M059J (cell line): Measurements from ENCODE around the gene RFPL3. TPM values are rescaled to one million over a fixed set of nuclear protein-coding genes. Genes with fewer than 3 reads are reported as not detected.
"Not testable (repeated sequence)": the region's sequence is repeated elsewhere in the genome, so short reads cannot be mapped to it uniquely, and the experiment has no call there.

Source experiments
- DNase-seq: peaks from one replicate; pipeline ENCODE4 v3.0.0-alpha.2; 2012; ENCODE audit warnings: low read depth
- total RNA-seq: library from RNA; depleted of rRNA; stranded (reverse); fragments of >200 nt; shearing (Covaris generic); gene quantifications from 2 replicates; pipeline ENCODE4 v1.2.3, GENCODE V29; 2014

The RFPL3 gene
- total RNA-seq, 1 experiment from 2014 or later: not detected

DNA sequence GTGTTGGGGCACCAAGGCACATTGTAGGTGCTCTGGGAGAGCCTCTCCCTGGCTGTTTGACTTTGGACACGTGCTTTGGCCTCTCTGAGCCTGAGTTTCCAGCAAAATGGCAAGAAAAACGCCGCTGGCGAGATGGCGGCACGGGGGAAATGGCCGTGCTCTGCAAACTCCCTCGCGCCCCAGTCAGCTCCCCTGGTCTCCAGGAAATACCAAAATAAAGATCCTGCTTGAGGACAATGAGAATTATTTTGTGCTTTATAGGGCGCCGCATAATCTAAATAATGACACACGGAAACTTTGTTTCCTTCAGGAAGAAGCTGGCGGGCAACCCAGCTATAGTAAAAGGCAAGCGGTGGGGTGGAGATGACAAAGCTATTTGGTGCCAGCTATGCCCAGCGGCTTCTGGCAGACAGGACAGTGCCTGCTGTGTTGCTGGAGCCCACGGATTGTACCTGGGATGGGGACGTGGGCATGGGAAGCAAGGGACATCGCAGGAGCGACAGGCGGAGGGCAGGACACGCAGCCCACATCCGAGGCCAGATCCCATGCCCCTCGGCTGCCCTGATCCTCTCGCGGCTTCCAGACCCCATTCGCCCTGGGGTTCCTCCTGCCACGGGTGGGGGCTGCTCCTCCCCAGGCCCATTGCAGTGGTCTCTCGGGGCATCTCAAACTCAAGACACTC lies 26.3 kb upstream of the RFPL3 start:
- no peak for DNase-seq

DNA sequence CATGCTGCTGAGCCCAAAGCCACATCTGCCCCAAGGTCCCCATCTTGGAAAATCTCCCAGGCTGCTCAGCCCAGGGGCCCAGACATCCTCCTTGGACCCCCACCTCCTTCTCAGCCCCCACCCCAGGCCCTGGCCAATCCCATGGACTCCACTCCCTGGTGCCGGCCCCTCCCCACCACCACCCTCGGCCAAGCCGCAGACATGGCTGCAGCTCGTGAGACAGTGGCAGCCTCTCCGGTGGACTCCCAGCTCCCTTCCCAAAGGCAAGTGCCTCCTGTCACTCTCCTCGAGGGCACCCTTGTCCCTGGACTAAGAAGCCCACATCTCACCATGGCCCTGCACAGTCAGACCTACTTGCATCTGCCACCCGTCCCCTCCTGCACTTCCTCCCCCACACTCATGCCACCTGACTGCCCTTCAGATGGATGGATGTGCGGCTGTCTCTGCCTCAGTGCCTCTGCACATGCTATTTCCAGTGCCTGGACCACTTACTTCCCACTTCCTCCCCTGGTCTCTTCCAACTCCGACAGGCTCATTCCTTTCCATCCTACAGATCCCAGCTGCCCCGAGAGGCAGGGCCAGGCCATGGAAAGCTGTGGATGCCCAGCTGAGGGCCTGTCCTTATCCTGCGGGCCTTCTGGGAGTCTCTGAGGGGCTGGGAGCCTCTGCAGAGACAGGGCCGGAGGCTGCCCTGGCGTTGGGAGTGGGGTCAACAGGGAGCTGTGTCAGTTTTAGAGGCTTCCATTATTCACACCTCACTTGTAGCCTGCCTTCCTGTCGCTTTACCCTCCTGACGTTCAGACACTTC lies 25.5 kb upstream of the RFPL3 start:
- no peak for DNase-seq

DNA sequence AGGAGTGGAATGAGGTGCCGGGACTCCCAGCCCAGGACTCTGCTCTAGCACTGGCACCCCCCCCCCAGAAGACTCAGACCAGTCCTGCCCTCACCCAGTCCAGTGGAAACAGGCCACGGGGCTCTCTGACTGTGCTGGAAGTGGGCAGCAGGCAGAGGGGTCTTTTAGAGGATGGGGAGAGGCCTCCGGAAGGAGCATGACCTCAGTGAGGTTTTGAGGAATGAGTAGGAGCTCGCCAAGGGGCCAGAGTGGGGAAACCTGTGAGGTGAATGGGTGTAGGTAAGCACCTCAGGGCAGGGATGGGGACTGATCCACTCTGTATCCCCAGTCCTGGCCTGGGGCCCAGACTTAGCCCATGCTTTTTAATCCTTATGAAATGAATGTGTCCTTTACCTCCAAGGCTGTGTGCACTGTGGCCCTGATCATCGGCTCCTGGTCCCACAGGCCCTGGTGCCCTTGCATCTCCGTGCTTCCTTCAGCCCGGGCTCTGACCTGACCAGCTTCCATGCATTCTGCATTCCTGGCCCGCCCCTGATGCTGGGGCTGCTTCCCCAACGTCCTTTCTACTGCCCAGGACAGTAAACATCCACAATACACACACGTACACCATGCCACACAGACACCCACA lies 24.4 kb upstream of the RFPL3 start:
- no peak for DNase-seq

DNA sequence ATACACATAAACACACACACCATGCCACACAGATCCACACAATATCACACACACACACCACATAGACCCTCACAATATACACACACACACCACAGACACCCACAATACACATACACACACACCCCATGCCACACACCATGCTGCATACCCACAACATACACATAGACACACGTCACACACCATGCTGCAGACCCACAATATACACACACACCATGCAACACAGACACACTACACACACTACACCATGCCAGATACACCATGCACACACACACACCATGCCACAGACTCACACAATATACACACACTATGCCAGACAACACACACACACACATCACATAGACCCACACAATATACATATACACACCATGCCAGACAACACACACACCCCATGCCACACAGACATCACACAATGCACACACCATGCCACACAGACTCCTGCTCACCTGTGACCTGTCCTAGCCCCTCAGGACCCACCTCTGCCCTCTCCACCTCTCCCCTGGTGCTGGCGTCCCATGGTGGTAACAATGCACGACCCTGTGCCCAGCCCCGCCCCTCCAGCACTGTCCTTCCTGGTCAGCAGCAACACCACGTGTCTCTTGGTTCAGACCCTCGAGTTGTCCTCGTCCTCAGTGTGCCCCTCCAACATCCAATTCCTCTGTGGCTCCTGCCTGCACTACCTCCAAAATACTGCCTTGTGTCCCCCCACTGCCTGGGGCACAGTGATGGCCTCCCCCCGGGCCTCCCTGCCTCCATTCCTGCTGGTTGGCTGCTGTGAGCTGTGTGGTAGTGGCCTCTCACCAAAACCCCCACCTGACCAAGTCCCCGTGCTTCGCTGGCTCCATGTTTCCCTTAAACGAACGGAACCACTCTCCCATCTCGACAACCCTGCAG lies 23.7 kb upstream of the RFPL3 start:
- no peak for DNase-seq

DNA sequence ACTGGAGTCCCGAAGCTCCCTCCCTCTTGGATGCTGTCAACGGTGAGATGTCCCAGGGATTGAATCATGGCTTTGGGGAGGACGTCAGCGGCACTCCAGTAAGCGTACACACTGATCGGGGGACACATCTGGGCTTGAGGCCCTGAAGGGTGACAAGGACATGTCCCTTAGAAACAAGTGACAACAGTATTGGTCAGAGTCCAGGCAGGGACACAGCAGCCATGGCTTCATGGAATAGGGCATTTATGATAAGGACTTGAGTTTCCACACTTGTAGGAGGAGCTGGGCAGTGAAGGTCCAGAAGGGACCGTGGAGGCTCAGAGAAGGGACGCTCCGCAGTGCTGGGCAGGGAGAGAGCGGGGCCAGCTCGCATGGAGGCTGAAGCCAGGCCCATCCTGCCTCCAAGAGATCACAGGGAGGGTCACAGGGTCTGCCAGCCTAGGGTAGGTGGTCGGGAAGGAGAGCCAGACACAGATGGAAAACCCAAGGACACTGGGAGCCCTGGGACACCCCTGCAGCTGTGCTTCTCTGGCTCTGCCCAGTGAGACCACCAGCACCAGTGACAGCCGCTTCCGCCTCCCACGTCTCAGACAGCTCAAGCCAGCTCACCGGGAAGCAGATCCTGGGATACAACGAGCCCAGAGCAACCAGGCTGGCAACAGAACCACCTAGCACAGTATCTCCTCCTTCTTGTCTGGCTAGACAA lies 22.9 kb upstream of the RFPL3 start:
- no peak for DNase-seq

DNA sequence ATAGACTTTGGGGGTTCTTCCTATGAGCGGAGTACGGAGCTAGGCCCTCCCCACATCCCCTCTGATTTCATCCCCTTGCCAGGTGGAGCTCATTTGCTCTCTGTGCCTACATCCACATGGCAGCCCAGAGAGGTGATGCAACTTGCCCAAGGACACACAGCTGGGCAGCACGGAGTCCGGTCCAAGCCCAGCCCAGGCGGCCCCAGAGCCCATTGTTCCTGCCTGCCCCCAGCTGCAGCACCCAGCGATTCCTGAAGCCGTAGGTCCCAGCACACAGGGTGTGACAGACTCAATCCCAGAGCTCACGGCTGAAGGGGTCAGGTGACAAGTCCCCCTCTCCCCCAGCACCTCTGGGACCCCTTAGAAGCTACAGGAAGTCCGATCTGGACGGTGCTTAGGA lies 22.2 kb upstream of the RFPL3 start:
- DNase-seq: no peak

DNA sequence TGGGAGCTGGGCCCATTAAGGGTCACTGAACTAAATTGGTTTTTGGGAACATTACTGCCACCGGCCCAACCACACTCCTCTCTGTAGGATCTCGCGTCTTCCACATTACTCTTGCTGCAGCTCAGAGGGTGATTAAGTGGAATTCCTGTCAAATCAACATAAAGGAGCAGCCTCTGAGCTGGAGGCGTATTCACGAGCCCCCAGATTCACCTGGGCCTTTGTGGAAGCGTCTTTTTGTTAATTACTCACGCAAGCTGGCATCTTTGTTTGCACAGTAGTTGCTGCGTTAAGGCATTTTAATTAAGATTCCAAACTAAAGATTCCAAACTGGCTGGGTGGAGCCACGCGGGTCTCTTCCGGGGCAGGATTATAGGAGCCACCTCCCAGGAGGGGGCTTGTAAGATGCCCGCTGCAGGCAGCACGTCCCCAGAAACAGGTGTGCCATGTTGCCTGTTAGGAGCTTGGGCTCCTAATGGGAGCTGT lies 21.5 kb upstream of the RFPL3 start:
- DNase-seq: no peak

DNA sequence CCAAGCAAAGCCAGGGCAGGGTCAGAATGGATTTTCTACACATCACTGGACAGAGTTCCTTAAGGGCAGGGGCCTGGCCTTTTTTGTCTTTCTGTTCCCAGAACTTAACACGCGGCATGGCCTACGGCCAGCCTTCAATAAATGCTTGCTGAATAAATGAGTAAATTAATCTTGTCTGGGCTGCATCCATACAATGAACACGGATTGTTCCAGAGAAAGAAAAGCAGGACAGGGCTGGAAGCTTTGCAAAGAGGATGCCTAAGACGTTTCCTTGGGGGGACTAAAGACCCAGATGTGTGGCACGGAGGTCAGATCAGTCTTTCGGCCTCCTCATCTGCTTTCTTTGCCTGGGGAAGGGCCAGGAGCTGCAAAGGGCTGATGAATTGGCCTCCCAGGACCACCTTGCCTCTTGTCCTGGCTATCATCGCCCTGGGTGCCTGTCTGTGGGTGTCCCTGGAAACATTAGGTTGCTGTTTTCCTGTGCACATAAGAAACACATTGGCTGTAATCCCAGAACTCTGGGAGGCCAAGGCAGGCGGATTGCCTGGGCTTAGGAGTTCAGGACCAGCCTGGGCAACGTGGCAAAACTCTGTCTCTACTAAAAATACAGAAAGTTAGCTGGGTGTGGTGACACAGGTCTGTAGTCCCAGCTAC lies 20.8 kb upstream of the RFPL3 start:
- DNase-seq: no peak

DNA sequence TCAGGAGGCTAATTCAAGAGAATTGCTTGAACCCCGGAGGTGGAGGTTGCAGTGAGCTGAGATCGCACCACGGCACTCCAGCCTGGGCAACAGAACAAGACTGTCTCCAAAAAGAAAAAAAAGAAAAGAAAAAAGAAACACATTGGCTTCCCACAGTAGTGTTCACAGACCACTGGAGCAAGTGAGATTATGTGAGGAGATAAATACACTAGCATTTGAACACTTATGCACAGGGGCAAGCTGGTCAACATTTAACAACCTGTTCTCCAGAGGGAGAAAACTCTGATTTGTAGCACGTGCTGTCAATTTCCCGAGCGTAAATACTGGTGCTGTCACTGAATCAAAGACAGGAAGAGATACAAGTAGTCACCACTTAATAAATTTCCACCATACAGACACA lies 20.2 kb upstream of the RFPL3 start:
- not testable (repeated sequence) for DNase-seq

DNA sequence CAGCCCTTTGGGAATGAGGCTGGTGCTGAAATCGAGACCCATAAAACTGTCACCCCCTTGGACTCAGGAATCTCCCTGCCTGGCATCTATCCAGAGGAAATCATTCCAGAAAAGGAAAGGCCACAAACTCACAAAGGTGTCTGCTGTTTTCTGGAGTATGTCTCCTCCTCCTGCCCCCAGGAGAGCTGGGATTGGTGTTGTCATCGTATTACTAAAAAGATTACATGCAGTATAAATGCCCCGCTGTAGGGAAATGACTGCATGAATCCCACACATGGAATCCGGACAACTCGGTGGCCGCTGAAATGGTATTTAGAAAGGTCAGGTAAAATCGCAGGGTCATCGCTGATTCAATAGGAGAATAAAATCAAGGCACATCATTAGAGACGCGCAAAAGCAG lies 18.9 kb upstream of the RFPL3 start:
- DNase-seq: no peak

DNA sequence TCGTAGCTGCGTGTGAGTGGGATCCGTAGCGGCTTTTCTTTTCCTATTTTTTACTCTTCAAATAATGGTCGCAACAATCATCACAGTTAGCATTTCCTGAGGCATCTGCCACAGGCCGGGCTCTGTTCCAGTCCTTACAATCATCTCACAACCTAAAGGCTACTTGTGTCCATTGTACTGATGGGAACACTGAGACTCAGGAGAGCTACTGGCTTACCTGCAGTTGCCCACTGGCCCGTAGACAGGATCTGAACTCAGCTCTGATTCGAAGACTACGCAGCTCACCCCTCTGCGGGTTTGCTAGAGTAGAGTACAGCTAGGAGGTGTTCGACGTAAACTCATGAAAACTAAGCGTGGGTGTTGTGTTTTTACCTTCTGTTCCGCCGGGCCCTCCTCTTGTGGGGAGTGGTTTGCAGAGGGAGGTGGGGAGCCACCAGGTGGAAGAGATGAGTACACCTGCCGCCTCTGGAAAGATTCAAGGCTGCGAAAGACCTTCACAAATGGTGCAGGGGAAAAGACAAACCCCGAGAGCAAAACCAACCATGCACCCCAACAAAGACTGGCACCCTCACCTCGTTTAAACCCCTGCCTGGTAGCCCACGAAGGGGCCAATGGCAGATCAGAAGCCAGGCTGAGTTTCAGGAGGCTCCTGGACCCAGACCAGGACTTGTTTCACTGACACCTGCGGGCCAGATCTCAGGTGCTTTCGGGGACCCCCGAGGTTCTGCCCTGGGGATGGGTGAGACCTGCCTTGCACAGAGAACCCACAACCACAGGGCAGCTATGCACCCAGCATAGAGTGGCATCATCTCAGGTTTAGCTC lies 18.3 kb upstream of the RFPL3 start:
- DNase-seq: no peak

DNA sequence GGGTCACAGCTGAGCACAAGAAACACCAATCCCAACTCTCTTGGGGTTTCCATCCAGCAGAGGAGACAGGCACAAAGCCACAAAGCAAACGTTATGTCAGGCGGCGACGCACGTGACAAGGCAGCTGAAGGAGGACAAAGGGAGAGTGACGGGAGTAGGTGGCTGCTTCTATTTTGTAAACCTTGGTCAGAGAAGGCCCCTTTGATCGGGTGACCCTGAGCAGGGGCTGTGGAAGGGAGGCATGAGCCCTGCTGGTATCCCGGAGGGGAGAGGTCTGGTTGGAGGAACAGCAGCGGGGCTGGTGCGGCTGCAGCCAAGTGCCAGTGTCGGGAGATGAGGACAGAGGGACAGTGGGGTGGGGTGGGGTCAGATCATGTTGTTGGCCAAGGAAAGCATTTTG lies 17.3 kb upstream of the RFPL3 start:
- DNase-seq: no peak

DNA sequence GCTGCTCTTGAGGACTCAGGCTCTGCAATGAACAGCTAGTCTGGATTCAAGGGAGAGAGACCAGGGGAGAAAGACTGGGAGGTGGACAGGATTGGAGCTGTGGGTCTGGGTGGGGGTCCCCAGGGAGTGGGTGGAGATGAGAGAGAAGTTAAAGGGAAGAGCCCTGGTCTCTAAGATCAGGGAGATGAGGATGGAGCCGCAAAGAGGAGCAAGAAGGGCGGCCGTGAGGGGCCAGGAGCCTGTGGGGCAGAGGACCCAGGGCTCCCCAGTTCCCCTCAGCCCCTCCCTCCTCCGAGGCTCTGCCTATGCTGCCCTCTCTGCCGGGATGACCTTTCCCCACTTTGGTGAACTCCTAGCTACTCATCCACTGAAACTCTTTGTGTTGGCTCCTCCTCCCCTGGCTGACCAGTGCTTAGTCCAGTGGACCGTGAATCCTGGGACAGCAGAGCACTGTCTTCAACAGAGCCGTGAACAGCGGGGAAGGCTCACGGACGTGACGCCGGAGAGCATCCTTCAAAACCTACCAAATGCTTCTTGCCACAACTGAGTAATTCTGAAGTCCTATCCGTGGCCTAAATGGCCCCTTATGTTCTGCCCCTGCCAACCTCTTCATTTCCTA lies 16.4 kb upstream of the RFPL3 start:
- DNase-seq: peak; percentile 22

DNA sequence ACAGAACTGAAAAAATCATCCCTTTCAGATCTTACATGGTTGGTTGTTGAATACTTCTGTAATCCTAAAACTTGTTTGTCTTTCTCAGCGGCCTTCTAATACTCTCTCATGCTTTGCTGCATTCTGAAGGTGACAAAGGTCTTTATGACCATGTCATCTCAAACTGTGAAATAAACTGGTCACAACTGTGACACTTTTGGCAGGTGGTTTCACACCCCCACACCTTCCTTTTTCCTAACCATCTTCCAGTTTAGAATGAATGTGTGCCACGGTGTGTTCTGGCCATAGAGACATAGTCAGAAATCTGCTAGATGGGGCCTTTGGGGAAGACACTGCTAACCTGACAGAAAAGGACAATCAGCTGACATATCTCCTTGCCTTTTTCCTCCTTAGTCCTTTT lies 14.7 kb upstream of the RFPL3 start:
- DNase-seq: no peak

DNA sequence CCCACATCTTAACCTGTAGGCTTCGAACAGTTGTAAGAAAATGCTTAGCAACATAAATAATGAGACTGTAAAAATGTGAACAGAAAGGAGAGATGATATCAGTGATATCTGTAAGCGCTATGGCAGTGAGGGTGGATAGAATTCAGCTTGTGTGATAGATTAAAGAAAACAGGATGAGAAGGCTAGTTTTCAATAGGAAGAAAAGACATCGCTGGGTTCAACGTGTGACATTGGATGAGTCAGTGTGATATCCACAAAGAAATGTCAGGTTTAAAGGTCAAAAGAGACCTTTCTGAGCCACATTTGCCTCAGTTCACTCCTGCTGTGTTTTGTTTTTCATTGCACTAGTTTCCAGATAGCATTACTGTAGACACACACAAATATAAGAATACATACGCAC lies 13.7 kb upstream of the RFPL3 start:
- DNase-seq: no peak

DNA sequence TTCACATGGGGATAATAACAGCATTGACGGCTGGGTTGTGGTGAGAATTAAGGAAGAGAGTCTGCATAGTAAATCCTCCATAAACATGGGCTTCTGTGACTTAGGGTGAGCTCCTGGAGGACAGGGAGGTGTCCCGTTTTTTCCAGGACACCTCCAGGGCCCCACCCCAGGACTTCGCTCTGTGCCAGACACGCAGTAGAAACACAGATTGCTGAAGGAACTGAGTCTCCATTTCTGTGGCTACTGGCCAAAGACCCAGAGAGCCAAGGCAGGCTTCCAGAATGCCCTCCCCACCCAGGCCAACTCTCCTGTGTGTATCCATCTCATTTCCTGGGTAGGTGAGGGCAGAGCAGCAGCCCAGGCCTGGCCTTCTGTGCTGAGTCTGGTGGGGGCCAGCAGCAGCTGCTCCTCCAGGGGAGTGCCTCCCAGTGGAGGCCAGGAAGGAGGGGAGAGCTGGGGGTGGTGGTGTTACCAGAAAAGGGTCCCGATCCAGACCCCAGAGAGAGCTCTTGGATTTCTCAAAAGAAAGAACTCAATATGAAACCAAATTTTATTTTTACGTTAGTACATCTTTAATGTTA lies 9.5 kb upstream of the RFPL3 start:
- DNase-seq: no peak

DNA sequence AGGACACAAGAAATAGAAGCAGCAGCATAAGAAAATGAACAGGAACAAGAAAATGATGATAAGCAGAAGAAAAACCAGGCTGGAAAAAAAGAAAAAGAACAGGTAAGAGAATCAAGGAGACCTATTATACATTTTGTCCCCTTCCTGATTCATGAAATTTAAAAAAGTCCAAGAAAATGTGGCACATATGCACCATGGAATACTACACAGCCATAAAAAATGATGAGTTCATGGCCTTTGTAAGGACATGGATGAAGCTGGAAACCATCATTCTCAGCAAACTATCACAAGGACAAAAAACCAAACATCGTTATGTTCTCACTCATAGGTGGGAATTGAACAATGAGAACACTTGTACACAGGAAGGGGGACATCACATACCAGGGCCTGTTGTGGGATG lies 5.8 kb upstream of the RFPL3 start:
- not testable (repeated sequence) for DNase-seq

DNA sequence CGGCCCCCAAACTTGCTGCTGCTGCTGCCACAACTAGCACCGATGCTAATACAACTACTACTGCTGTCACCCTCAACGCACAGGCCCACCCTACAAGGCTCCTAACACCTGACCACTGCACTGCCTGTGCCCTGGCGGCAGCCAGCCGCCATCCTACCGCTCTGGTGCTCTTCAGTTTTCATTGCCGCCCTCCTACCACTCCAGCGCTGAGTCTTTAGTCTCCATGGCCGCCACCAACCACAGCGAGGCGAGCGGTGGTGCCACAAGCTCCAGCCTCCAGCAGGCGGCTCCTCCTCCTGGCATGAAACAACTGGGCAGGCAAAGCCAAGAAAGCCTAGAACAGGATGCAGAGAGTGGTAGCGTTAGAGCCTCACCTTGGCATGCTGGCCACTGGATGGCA lies 5.0 kb upstream of the RFPL3 start:
- DNase-seq: no peak

DNA sequence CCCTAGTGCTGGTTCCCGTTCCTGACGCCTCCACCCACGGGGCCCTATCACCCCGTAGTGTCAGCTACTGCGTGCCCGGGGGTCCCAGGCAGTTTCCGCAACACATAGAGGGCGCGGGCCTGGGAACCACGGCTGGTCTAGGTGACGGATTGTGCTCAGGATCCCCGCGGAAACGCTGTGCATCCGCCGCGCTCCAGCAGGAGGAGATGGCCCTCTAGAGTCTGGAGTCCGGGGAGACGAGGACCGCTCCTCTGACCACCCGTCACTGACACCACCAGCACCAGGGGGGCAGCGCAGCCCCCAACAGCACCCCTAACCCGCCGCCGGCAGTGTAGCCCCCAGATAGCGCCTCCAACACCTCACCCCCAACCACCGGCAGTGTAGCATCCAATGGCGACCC lies 4.4 kb upstream of the RFPL3 start:
- DNase-seq: no peak
